ENCODE data around the gene ATG2B.
"Not testable (repeated sequence)": the region's sequence is repeated elsewhere in the genome, so short reads cannot be mapped to it uniquely, and the experiment has no call there.

ATG2B gene

DNA sequence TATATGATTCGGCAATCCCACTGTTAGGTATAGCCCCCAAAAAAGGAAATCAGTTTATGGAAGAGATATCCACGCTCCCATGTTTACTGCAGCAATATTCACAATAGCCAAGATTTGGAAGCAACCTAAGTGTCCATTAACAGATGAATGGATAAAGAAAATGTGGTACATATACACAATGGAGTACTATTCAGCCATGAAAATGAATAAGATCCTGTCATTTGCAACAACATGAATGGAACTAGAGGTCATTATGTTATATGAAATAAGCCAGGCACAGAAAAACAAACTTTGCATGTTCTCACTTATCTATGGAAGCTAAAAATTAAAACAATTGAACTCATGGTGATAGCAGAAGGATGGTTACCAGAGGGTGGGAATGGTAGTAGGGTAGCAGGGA is 15.2 kb downstream of the ATG2B start:
- H3K79me1 ChIP-seq (ENCODE audit: low read length); H3K18ac ChIP-seq (ENCODE audit: low read length); H2AK5ac ChIP-seq (ENCODE audit: low read length); H3K23ac ChIP-seq (ENCODE audit: low read length); H4K8ac ChIP-seq (ENCODE audit: low read depth, low read length); H3K4me2 ChIP-seq (ENCODE audit: low read length); H3K9ac ChIP-seq (ENCODE audit: low read length); H3K4me3 ChIP-seq (ENCODE audit: low read length); DNase-seq; H2BK5ac ChIP-seq (ENCODE audit: low read length); H3K79me2 ChIP-seq (ENCODE audit: control insufficient read depth, insufficient read depth, low read length); H3K36me3 ChIP-seq (ENCODE audit: control insufficient read depth, insufficient read depth, low read length); H4K5ac ChIP-seq (ENCODE audit: low read length); H3K4me1 ChIP-seq (ENCODE audit: control insufficient read depth, low read depth, low read length); H3K56ac ChIP-seq (ENCODE audit: low read length); H2BK15ac ChIP-seq (replicated peaks; ENCODE audit: low read depth); H3K27me3 ChIP-seq (ENCODE audit: insufficient read depth, low read length, poor library complexity); H2BK120ac ChIP-seq (ENCODE audit: low read depth, low read length); H3K27ac ChIP-seq (ENCODE audit: low read depth, low read length); H3K4ac ChIP-seq (ENCODE audit: low read depth, low read length): not testable (repeated sequence)
- no CpG with 5 or more reads among the region's 2 CpGs for WGBS (ENCODE audit: extremely low coverage, insufficient coverage, low lambda C conversion rate)

DNA sequence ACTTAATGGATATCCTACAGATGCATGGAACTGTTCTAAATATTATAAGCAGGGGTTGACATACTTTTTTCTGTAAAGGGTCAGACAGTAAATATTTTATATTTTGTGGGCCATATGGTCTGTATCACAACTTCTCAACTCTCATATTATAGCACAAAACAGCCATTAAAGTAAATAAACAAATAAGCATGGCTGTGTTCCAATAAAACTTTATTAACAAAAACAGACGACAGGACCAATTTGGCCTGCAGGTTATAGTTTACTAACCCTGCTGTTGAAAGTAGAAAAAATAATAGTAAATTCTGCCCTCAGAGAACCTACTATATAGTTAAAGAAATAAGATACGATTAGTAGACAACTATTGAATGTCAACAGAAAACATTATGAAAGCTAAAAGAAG is 17.5 kb downstream of the ATG2B start:
- Histone ChIP-seq H4K8ac (ENCODE audit: low read depth, low read length) (no peak overlapping the region), H3K4me3 (ENCODE audit: low read length) (no peak overlapping the region), H3K4me1 (ENCODE audit: control insufficient read depth, low read depth, low read length) (peaks cover 3% of the 10 kb centered on the region), H2AK5ac (ENCODE audit: low read length) (no peak overlapping the region), H3K23ac (ENCODE audit: low read length) (no peak overlapping the region), H2BK15ac (replicated peaks; ENCODE audit: low read depth) (no peak overlapping the region), H3K27me3 (ENCODE audit: insufficient read depth, low read length, poor library complexity) (no peaks in the 10 kb centered on the region), H4K5ac (ENCODE audit: low read length) (no peak overlapping the region), H3K4me2 (ENCODE audit: low read length) (no peak overlapping the region), H3K9ac (ENCODE audit: low read length) (no peak overlapping the region), H3K56ac (ENCODE audit: low read length) (no peak overlapping the region), H3K27ac (ENCODE audit: low read depth, low read length) (no peak overlapping the region), H3K79me2 (ENCODE audit: control insufficient read depth, insufficient read depth, low read length) (no peaks in the 10 kb centered on the region), H2BK5ac (ENCODE audit: low read length) (no peak overlapping the region), H3K18ac (ENCODE audit: low read length) (no peak overlapping the region), H3K36me3 (ENCODE audit: control insufficient read depth, insufficient read depth, low read length) (no peaks in the 10 kb centered on the region), H2BK120ac (ENCODE audit: low read depth, low read length) (no peak overlapping the region), H3K4ac (ENCODE audit: low read depth, low read length) (no peak overlapping the region), H3K79me1 (ENCODE audit: low read length) (no peaks in the 10 kb centered on the region)
- DNase-seq = no peak
- no CpG with 5 or more reads among the region's 2 CpGs for WGBS (ENCODE audit: extremely low coverage, insufficient coverage, low lambda C conversion rate)

DNA sequence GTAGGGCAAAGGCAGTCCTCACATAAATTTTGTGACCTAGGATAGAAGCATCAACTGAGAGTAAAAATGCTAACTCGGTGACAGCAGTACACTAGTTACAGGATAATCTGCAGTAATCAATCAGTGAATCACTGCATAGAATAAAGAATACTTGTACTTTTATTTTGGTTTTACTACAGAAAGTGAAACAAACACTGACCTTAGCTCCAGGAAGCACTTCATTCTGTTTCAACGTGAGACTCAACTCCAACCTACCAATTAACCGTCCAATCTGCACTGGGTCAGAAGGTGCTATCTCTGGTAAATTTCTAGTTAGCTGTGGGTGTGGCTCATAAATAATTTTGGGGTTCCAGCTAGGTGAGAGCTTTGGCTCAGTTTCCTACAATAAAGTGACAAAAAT is 21.8 kb downstream of the ATG2B start:
- no peak for DNase-seq
- Histone ChIP-seq H4K5ac (ENCODE audit: low read length) (no peak overlapping the region), H3K56ac (ENCODE audit: low read length) (no peak overlapping the region), H4K8ac (ENCODE audit: low read depth, low read length) (no peak overlapping the region), H3K18ac (ENCODE audit: low read length) (no peak overlapping the region), H3K23ac (ENCODE audit: low read length) (no peak overlapping the region), H2BK5ac (ENCODE audit: low read length) (no peak overlapping the region), H3K79me1 (ENCODE audit: low read length) (no peaks in the 10 kb centered on the region), H2BK15ac (replicated peaks; ENCODE audit: low read depth) (no peak overlapping the region), H3K9ac (ENCODE audit: low read length) (no peak overlapping the region), H3K79me2 (ENCODE audit: control insufficient read depth, insufficient read depth, low read length) (no peaks in the 10 kb centered on the region), H3K4me3 (ENCODE audit: low read length) (no peak overlapping the region), H2AK5ac (ENCODE audit: low read length) (no peak overlapping the region), H3K4ac (ENCODE audit: low read depth, low read length) (no peak overlapping the region), H3K27me3 (ENCODE audit: insufficient read depth, low read length, poor library complexity) (no peaks in the 10 kb centered on the region), H3K4me2 (ENCODE audit: low read length) (no peak overlapping the region), H3K36me3 (ENCODE audit: control insufficient read depth, insufficient read depth, low read length) (no peaks in the 10 kb centered on the region), H3K27ac (ENCODE audit: low read depth, low read length) (no peak overlapping the region), H3K4me1 (ENCODE audit: control insufficient read depth, low read depth, low read length) (no peaks in the 10 kb centered on the region), H2BK120ac (ENCODE audit: low read depth, low read length) (no peak overlapping the region)
- WGBS (ENCODE audit: extremely low coverage, insufficient coverage, low lambda C conversion rate) = no CpG with 5 or more reads among the region's 3 CpGs

DNA sequence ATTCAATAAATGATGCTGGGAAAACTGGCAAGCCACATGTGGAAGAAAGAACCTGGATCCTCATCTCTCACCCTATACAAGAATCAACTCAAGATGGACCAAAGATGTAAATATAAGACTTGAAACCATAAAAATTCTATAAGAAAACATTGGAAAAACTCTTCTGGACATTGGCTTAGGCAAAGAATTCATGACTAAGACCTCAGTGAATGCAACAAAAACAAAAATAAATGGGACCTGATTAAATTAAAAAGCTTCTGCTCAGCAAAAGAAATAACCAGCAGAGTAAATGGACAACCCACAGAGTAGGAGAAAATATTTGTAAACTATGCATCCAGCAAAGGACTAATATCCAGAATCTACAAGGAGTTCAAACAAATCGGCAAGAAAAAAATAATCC is 24.6 kb downstream of the ATG2B start:
- Histone ChIP-seq H2BK120ac (ENCODE audit: low read depth, low read length) (no peak overlapping the region), H3K23ac (ENCODE audit: low read length) (no peak overlapping the region), H2BK15ac (replicated peaks; ENCODE audit: low read depth) (no peak overlapping the region), H3K18ac (ENCODE audit: low read length) (no peak overlapping the region), H3K4me1 (ENCODE audit: control insufficient read depth, low read depth, low read length) (no peaks in the 10 kb centered on the region), H3K79me2 (ENCODE audit: control insufficient read depth, insufficient read depth, low read length) (no peaks in the 10 kb centered on the region), H3K56ac (ENCODE audit: low read length) (no peak overlapping the region), H4K5ac (ENCODE audit: low read length) (no peak overlapping the region), H3K9ac (ENCODE audit: low read length) (no peak overlapping the region), H3K4ac (ENCODE audit: low read depth, low read length) (no peak overlapping the region), H3K4me3 (ENCODE audit: low read length) (no peak overlapping the region), H2BK5ac (ENCODE audit: low read length) (no peak overlapping the region), H3K4me2 (ENCODE audit: low read length) (no peak overlapping the region), H3K36me3 (ENCODE audit: control insufficient read depth, insufficient read depth, low read length) (no peaks in the 10 kb centered on the region), H3K27ac (ENCODE audit: low read depth, low read length) (no peak overlapping the region), H2AK5ac (ENCODE audit: low read length) (no peak overlapping the region), H3K27me3 (ENCODE audit: insufficient read depth, low read length, poor library complexity) (no peaks in the 10 kb centered on the region), H4K8ac (ENCODE audit: low read depth, low read length) (no peak overlapping the region), H3K79me1 (ENCODE audit: low read length) (no peaks in the 10 kb centered on the region)
- no peak for DNase-seq
- WGBS (ENCODE audit: extremely low coverage, insufficient coverage, low lambda C conversion rate) = no CpG with 5 or more reads among the region's 1 CpG

DNA sequence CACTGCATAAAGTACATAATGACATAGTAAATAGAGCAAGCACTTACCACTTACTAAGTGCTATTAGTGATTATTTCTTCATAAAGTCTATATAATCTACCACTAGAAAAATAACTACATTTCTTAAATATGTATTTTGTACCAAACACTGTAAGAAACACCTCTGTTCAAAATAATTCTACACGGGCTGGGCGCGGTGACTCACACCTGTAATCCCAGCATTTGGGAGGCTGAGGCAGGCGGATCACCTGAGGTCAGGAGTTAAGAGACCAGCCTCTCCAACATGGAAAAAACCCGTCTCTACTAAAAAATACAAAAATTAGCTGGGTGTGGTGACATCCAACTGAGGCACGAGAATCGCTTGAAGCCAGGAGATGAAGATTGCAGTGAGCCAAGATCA is 38.9 kb downstream of the ATG2B start:
- H3K56ac ChIP-seq (ENCODE audit: low read length) = no peak overlapping the region
- H2AK5ac ChIP-seq (ENCODE audit: low read length) = no peak overlapping the region
- no peak overlapping the region for H3K23ac ChIP-seq (ENCODE audit: low read length)
- H3K4ac ChIP-seq (ENCODE audit: low read depth, low read length) = no peak overlapping the region
- no peak overlapping the region for H3K9ac ChIP-seq (ENCODE audit: low read length)
- no peaks in the 10 kb centered on the region for H3K79me2 ChIP-seq (ENCODE audit: control insufficient read depth, insufficient read depth, low read length)
- no peak for DNase-seq
- no peak overlapping the region for H3K4me3 ChIP-seq (ENCODE audit: low read length)
- no peaks in the 10 kb centered on the region for H3K79me1 ChIP-seq (ENCODE audit: low read length)
- H3K36me3 ChIP-seq (ENCODE audit: control insufficient read depth, insufficient read depth, low read length) = no peaks in the 10 kb centered on the region
- H4K8ac ChIP-seq (ENCODE audit: low read depth, low read length) = no peak overlapping the region
- H3K27ac ChIP-seq (ENCODE audit: low read depth, low read length) = no peak overlapping the region
- no peaks in the 10 kb centered on the region for H3K4me1 ChIP-seq (ENCODE audit: control insufficient read depth, low read depth, low read length)
- no peak overlapping the region for H4K5ac ChIP-seq (ENCODE audit: low read length)
- H2BK15ac ChIP-seq (replicated peaks; ENCODE audit: low read depth) = no peak overlapping the region
- H2BK5ac ChIP-seq (ENCODE audit: low read length) = no peak overlapping the region
- WGBS (ENCODE audit: extremely low coverage, insufficient coverage, low lambda C conversion rate) = no CpG with 5 or more reads among the region's 7 CpGs
- H3K18ac ChIP-seq (ENCODE audit: low read length) = no peak overlapping the region
- no peak overlapping the region for H3K4me2 ChIP-seq (ENCODE audit: low read length)
- no peaks in the 10 kb centered on the region for H3K27me3 ChIP-seq (ENCODE audit: insufficient read depth, low read length, poor library complexity)
- no peak overlapping the region for H2BK120ac ChIP-seq (ENCODE audit: low read depth, low read length)

DNA sequence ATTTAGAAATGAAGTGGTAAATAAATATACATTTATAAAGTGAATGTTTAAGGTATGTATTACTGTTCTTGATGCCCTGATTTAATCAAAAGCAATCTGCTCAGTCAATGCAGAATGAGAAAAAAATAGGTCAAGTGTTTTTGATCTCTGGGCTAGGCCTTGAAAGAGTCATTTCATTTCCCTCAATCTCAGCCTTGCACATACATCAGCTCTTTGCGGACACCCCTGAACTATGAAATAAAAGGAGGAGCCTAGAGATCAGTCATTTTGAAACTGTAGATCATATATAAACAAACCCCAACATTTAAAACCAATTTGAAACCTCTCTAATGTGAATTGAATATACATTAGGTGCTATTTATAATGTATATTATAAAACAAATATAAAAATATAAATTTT is 42.5 kb downstream of the ATG2B start:
- Histone ChIP-seq H2AK5ac (ENCODE audit: low read length) (no peak overlapping the region), H3K79me2 (ENCODE audit: control insufficient read depth, insufficient read depth, low read length) (no peaks in the 10 kb centered on the region), H3K79me1 (ENCODE audit: low read length) (no peaks in the 10 kb centered on the region), H3K27me3 (ENCODE audit: insufficient read depth, low read length, poor library complexity) (no peaks in the 10 kb centered on the region), H4K5ac (ENCODE audit: low read length) (no peak overlapping the region), H2BK15ac (replicated peaks; ENCODE audit: low read depth) (no peak overlapping the region), H3K4me2 (ENCODE audit: low read length) (no peak overlapping the region), H3K9ac (ENCODE audit: low read length) (no peak overlapping the region), H2BK5ac (ENCODE audit: low read length) (no peak overlapping the region), H3K4me1 (ENCODE audit: control insufficient read depth, low read depth, low read length) (no peaks in the 10 kb centered on the region), H2BK120ac (ENCODE audit: low read depth, low read length) (no peak overlapping the region), H3K27ac (ENCODE audit: low read depth, low read length) (no peak overlapping the region), H3K56ac (ENCODE audit: low read length) (no peak overlapping the region), H3K36me3 (ENCODE audit: control insufficient read depth, insufficient read depth, low read length) (no peaks in the 10 kb centered on the region), H3K18ac (ENCODE audit: low read length) (no peak overlapping the region), H4K8ac (ENCODE audit: low read depth, low read length) (no peak overlapping the region), H3K4ac (ENCODE audit: low read depth, low read length) (no peak overlapping the region), H3K4me3 (ENCODE audit: low read length) (no peak overlapping the region), H3K23ac (ENCODE audit: low read length) (no peak overlapping the region)
- no peak for DNase-seq
- no CpG with 5 or more reads among the region's 1 CpG for WGBS (ENCODE audit: extremely low coverage, insufficient coverage, low lambda C conversion rate)
